Kidney capillary endothelial cell (primary cell): Measurements from ENCODE around the gene RNF208.
"Not testable (repeated sequence)": the region's sequence is repeated elsewhere in the genome, so short reads cannot be mapped to it uniquely, and the experiment has no call there.

ENCODE experiments used
- DNase-seq: peaks from one replicate; pipeline ENCODE4 v3.0.0-alpha.2; 2018; ENCODE audit warnings: low spot score

The RNF208 gene

GRCh38 chr9:137253717-137254623, 31.9 kb upstream of the RNF208 start:
- DNase-seq = no peak

- no peak for DNase-seq
Measured at GRCh38 chr9:137252555-137253506, 30.8 kb upstream of the RNF208 start.

GRCh38 chr9:137251490-137252268, 29.6 kb upstream of the RNF208 start:
- DNase-seq = no peak

GRCh38 chr9:137251194-137251461, 29.1 kb upstream of the RNF208 start, which contains the start of gene STPG3:
Gene STPG3 (plus strand): TSS chr9:137251286. CDS start chr9:137251287, 1 bp downstream.
- DNase-seq = no peak

GRCh38 chr9:137250329-137251193, 28.5 kb upstream of the RNF208 start:
- no peak for DNase-seq

- DNase-seq = no peak
Measured at GRCh38 chr9:137247916-137248175, 25.8 kb upstream of the RNF208 start.

GRCh38 chr9:137247135-137247915, 25.3 kb upstream of the RNF208 start:
- DNase-seq = no peak

GRCh38 chr9:137245450-137246421, 23.7 kb upstream of the RNF208 start:
- DNase-seq = no peak

DNA sequence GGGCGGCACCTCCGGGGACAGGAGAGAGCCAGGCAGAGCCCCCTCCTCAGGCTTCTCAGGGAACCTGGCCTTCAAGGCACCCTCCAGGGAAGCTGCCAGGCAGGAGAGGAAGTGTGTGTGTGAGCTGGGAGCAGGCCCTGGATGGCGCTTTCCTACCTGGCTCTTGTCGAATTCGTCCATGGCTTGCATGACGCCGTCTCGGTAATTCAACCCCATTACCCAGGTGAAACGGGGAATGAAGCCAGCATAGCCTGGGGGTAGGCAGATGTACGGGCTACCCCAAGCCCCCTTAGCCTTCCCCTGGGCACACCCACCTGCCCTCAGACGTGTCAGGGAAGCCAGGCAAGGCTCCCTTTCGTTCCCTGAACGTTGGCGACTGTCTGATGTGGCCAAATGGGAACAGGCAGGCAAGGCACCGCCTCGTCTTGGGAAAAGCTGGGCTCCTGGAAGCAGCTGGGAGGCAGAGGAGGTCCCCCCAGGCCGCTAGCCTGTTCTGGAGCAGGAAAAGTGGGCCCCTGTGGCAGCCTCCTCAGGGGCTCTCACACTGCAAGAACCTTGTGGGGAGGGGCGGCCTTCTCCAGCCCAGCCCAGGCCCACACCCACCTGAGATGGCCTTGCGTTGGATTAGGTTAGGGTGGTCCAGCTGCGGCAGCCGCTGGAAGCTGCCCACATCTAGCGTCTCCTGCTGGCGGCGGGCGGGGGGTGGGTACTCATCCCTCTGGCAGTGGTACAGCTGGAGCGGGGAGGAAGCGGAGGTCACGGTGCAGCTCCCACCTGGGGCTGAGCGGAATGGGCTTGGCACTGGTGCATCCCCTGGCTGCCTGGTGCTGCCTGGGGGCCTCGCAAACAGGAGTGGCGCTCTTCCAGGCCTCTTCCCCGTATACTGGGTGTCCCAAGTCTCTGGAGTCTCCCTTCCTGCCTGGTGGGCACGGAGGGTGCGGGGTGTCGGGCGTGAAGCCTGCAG, 22.7 kb upstream of the RNF208 start:
- DNase-seq = no peak

DNA sequence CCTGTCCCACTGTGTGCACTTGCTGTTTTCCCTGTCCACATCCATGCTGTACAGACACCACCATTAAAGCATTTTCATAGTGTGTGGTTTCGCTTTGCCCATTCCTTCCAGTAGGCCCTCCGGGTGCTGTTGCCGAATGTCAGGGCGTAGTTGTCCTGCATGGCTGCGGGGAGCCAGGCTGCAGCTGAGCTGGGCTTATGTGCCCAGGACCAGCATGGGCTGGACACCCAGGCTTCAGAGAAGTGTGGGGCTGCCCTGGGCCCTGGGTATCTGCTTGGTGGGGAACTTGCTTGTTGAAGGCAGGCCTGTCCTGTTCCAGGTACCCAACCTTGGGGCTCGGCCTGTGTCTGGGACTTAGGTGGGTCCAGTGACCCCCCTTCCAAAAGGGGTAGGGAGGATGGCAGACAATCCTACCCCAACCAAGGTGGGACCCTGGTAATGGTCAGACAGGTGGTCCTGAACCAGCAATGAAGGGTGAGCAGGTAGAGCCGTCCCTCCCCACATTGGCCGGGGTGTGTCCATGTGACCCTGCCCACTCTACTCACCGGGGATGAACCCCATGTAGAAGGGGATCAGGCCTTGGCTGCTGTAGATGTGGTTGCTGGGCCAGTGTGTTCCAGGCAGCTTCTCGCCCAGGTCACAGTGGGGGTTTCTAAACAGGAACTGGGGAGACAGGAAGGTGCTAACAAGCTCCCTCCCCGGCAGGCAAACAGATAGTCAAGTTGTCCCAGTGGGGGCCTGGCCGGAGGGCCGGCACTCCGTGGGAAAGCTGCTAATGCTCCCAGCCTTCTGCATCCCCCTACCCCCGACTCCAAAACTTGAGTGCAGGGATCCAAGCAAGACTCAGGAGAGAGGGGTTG, 21.8 kb upstream of the RNF208 start:
- no peak for DNase-seq

DNA sequence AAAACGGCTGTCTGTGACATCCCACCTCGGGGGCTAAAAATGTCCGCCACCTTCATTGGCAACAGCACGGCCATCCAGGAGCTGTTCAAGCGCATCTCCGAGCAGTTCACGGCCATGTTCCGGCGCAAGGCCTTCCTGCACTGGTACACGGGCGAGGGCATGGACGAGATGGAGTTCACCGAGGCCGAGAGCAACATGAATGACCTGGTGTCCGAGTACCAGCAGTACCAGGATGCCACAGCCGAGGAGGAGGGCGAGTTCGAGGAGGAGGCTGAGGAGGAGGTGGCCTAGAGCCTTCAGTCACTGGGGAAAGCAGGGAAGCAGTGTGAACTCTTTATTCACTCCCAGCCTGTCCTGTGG, 21.2 kb upstream of the RNF208 start:
- not testable (repeated sequence) for DNase-seq

GRCh38 chr9:137242269-137243203, 20.5 kb upstream of the RNF208 start:
- DNase-seq = no peak

DNA sequence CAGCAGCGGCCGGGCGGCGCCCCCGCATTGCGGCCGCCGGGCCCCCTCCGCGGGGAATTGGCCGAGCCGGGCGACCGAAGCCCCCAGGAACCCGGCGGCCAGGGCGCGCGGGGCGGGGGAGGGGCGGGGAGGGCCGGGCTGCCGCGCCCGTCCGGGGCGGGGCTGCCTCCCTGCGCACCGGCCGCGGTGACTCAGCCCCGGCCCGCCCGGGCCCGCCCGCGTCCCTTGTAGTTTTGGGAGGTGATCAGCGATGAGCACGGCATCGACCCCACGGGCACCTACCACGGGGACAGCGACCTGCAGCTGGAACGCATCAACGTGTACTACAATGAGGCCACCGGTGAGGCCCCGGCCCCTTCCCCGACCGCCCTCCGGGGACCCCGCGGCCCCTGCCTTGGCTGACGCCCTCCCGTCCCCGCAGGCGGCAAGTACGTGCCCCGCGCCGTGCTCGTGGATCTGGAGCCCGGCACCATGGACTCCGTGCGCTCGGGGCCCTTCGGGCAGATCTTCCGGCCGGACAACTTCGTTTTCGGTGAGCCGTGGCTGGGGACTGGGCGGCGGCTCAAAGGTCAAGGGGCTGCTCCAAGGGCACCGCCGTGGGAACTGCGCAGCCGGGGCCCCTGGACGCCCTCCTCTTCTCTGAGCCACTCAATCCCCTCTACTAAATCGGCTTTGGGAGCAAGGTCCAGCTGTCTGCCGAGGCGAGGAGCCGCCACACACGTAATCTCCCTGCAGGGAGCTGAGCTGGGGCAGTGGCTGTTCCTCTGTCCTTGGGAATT, 19.6 kb upstream of the RNF208 start:
- DNase-seq = no peak

DNA sequence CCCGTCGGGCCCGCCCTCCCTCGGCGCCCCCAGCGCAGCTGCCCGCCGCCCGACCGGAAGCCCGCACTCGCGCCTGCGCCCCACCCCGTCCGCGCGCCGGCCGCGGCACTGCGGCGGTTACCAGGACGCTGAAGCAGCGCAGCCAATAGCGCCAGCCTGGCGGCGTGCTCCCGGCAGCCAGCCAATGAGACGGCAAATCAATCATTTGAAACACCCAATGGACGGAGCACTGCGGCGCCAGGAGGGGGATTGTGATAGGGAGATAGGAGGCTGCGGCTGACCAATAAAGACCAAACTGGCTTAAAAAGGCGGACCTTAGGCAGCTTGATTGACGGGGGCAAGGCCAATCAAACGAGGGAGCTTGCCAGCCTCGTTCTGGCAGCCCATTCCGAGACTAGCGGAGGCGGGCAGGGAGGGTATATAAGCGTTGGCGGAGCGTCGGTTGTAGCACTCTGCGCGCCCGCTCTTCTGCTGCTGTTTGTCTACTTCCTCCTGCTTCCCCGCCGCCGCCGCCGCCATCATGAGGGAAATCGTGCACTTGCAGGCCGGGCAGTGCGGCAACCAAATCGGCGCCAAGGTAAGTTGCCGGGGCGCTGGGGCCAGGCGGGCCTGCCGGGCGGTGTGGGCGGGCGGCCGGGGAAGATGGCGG, 18.9 kb upstream of the RNF208 start, which contains the start of gene TUBB4B:
Gene TUBB4B (plus strand): TSS at position 447 of the 649 bp plus-strand sequence. CDS start 74 bp downstream, at position 521.
- peak; percentile 100 for DNase-seq
